HG03045 (cell line): ENCODE results near the gene NUP54.

ENCODE experiments used
- ATAC-seq: cut with Tn5 transposase; IDR thresholded peaks from one replicate; pipeline ENCODE4 v1.9.1; 2021; ENCODE audit warnings: mild to moderate bottlenecking, moderate library complexity; ENCODE audit not compliant: unreplicated experiment

NUP54 gene

GRCh38 chr4:76074468-76074867 is 73.7 kb downstream of the NUP54 start, which contains the start of gene ART3:
TSS of gene ART3 (plus strand) at chr4:76074709. CDS start at chr4:76075890, 1,181 bp downstream.
- no peak for ATAC-seq

GRCh38 chr4:76072760-76073159 is 75.4 kb downstream of the NUP54 start:
- ATAC-seq: no peak

GRCh38 chr4:76067652-76068286 is 80.4 kb downstream of the NUP54 start:
- no peak for ATAC-seq

GRCh38 chr4:76066546-76066945 is 81.7 kb downstream of the NUP54 start:
- no peak for ATAC-seq
